Thyroid gland (tissue), 4 donors: ENCODE data around the gene NUFIP2. TPM values are rescaled to one million over a fixed set of nuclear protein-coding genes. Genes with fewer than 3 reads are reported as not detected.

Experiments
- DNase-seq, 2 donors: peaks; one replicate each; pipeline ENCODE4 v3.0.0-alpha.2; 2019
- H3K27ac ChIP-seq, 3 donors: fragments of 200-600 bp; sonication (generic); 1 replicate in 2 of 3; 2 replicates in 1 of 3; pipeline ENCODE4 v1.5.1; 2016 to 2019; ENCODE audit warnings: mild to moderate bottlenecking in 1 of 3, moderate library complexity in 1 of 3
- H3K27me3 ChIP-seq: fragments of 200-600 bp; sonication (generic); one replicate; pipeline ENCODE4 v1.5.1; 2019
- H3K36me3 ChIP-seq, 2 donors: fragments of 200-600 bp; sonication (generic); one replicate each; pipeline ENCODE4 v1.5.1; 2016 to 2019
- H3K4me1 ChIP-seq, 2 donors: fragments of 200-600 bp; sonication (generic); one replicate each; pipeline ENCODE4 v1.5.1; 2017 to 2019
- H3K4me3 ChIP-seq, 3 donors: fragments of 200-600 bp; sonication (generic); replicated peaks in 1 of 3; 1 replicate in 2 of 3; 2 replicates in 1 of 3; pipeline ENCODE4 v1.5.1; 2016; ENCODE audit warnings: mild to moderate bottlenecking in 1 of 3
- H3K9me3 ChIP-seq: fragments of 200-600 bp; sonication (generic); one replicate; pipeline ENCODE4 v1.5.1; 2017
- CTCF ChIP-seq, 6 experiments: fragments of 200-600 bp in 3 of 6; fragments of 450-650 bp in 3 of 6; sonication (generic) in 3 of 6; IDR thresholded peaks; one replicate each; pipeline ENCODE4 v1.5.1; 2016 to 2019; ENCODE audit warnings: antibody characterized with exemption in 6 of 6, mild to moderate bottlenecking in 2 of 6, inconsistent platforms in 1 of 6, moderate library complexity in 1 of 6
- POLR2A ChIP-seq, 2 donors: fragments of 450-650 bp; IDR thresholded peaks; one replicate each; pipeline ENCODE4 v1.6.1; 2017; ENCODE audit warnings: antibody characterized with exemption in 2 of 2, mild to moderate bottlenecking in 2 of 2, moderate library complexity in 1 of 2
- WGBS, 2 donors: methylation state at CpG; one replicate each; pipeline ENCODE4 v1.1.5; 2017; 5-methylcytosine and 5-hydroxymethylcytosine counted together
- intact Hi-C: fragments of 100-400 bp; cut with DNase I; formaldehyde crosslinking; loops from one replicate; pipeline ENCODE4 v1.15.1; 2023
- total RNA-seq, 4 donors: library from RNA; depleted of rRNA; stranded (reverse); fragments of >200 nt; gene quantifications; one replicate each; pipeline ENCODE4 v1.2.3, GENCODE V29; 2016

Gene NUFIP2
- total RNA-seq, 4 donors from 2014 or later, result 29.9 to 52.3 (median 41.1) TPM

GRCh38 chr17:29331075-29331707 is 37.2 kb upstream of the NUFIP2 start:
- Histone ChIP-seq H3K36me3 (no peaks in the 10 kb centered on the region), H3K27ac (no peak overlapping the region), H3K4me1 (no peaks in the 10 kb centered on the region), H3K9me3 (no peaks in the 10 kb centered on the region), H3K4me3 (no peak overlapping the region), H3K27me3 (no peaks in the 10 kb centered on the region)
- 77 to 79% methylated on average over 3 of the region's 3 CpGs for WGBS, 2 donors
- TF ChIP-seq POLR2A (IDR thresholded peaks at IDR 0.05), result no peak
- TF ChIP-seq CTCF (IDR thresholded peaks at IDR 0.05), result no peak
- intact Hi-C loops, result no loop called here
- DNase-seq, result no peak

GRCh38 chr17:29327412-29327811 is 33.5 kb upstream of the NUFIP2 start:
- Histone ChIP-seq H3K27ac (no peak overlapping the region), H3K4me1 (no peaks in the 10 kb centered on the region), H3K4me3 (no peak overlapping the region), H3K27me3 (no peaks in the 10 kb centered on the region), H3K36me3 (no peaks in the 10 kb centered on the region), H3K9me3 (no peaks in the 10 kb centered on the region)
- TF ChIP-seq POLR2A (IDR thresholded peaks at IDR 0.05), result no peak
- TF ChIP-seq CTCF (IDR thresholded peaks at IDR 0.05), result no peak
- intact Hi-C loops, result no loop called here
- no peak for DNase-seq
- 70% methylated on average over 5 of the region's 5 CpGs for WGBS, 2 donors

- Histone ChIP-seq H3K4me3 (no peak overlapping the region), H3K27ac (no peak overlapping the region), H3K9me3 (no peaks in the 10 kb centered on the region), H3K36me3 (no peaks in the 10 kb centered on the region), H3K27me3 (no peaks in the 10 kb centered on the region), H3K4me1 (no peaks in the 10 kb centered on the region)
- intact Hi-C loops, result no loop called here
- 86 to 90% methylated on average over 6 of the region's 6 CpGs for WGBS, 2 donors
- no peak for DNase-seq
- TF ChIP-seq CTCF (IDR thresholded peaks at IDR 0.05), result no peak
- no peak for TF ChIP-seq POLR2A (IDR thresholded peaks at IDR 0.05)
Measured at GRCh38 chr17:29326023-29326813, 32.3 kb upstream of the NUFIP2 start.

GRCh38 chr17:29322363-29322762 is 28.4 kb upstream of the NUFIP2 start:
- H3K27me3 ChIP-seq, result no peaks in the 10 kb centered on the region
- H3K27ac ChIP-seq, result no peak overlapping the region
- WGBS, 2 donors, result 77 to 88% methylated on average over 2 of the region's 2 CpGs
- intact Hi-C loops, result no loop called here
- no peak for DNase-seq
- no peak overlapping the region for H3K4me3 ChIP-seq
- TF ChIP-seq CTCF (IDR thresholded peaks at IDR 0.05), result no peak
- H3K36me3 ChIP-seq, result no peaks in the 10 kb centered on the region
- no peaks in the 10 kb centered on the region for H3K4me1 ChIP-seq
- no peaks in the 10 kb centered on the region for H3K9me3 ChIP-seq

GRCh38 chr17:29303386-29303785 is 9.4 kb upstream of the NUFIP2 start:
- Histone ChIP-seq H3K27ac (no peak overlapping the region), H3K9me3 (no peaks in the 10 kb centered on the region), H3K36me3 (no peaks in the 10 kb centered on the region), H3K4me3 (no peak overlapping the region), H3K27me3 (no peaks in the 10 kb centered on the region), H3K4me1 (no peaks in the 10 kb centered on the region)
- TF ChIP-seq POLR2A (IDR thresholded peaks at IDR 0.05) (no peak), CTCF (IDR thresholded peaks at IDR 0.05) (no peak)
- no peak for DNase-seq
- intact Hi-C loops, result no loop called here
- WGBS, 2 donors, result 80 to 85% methylated on average over 3 of the region's 3 CpGs
